CD4-positive, alpha-beta T cell (primary cell): ENCODE results near the gene APBA2. TPM values are rescaled to one million over a fixed set of nuclear protein-coding genes. Genes with fewer than 3 reads are reported as not detected.

Source experiments
- ATAC-seq: fragments of 200-7000 bp; cut with Tn5 transposase; one replicate; pipeline ENCODE4 v1.10.0; 2022; ENCODE audit warnings: mild to moderate bottlenecking; ENCODE audit not compliant: poor library complexity
- CTCF ChIA-PET: fragments of 350-600 bp; sonication (Branson Sonifier 250); formaldehyde crosslinking; loops from one replicate; lab custom pipeline; 2021; ENCODE audit warnings: antibody characterized with exemption, inconsistent platforms; lab: Charles Lee
- POLR2A ChIA-PET: fragments of 350-600 bp; sonication (Branson Sonifier 250); formaldehyde crosslinking; loops from one replicate; lab custom pipeline; 2021; ENCODE audit warnings: antibody characterized with exemption, inconsistent platforms; lab: Charles Lee
- DNase-seq, 14 experiments: peaks; one replicate each; pipeline ENCODE4 v3.0.0-alpha.2; 2013 to 2020; ENCODE audit warnings: mixed read lengths in 2 of 14
- H3K27ac ChIP-seq, 2 donors: one replicate each; pipeline versions ENCODE4 v1.5.1 to v1.7.0; 2013; ENCODE audit warnings: low read length in 2 of 2, low read depth in 1 of 2, mild to moderate bottlenecking in 1 of 2
- H3K27me3 ChIP-seq, 2 experiments: 1 replicate in 1 of 2; 2 replicates in 1 of 2; pipeline versions ENCODE4 v1.6.1 to v1.7.0; 2013; ENCODE audit warnings: low read length in 2 of 2, control low read depth in 1 of 2, mild to moderate bottlenecking in 1 of 2, moderate library complexity in 1 of 2; ENCODE audit not compliant: insufficient read depth in 2 of 2, control insufficient read depth in 1 of 2
- H3K36me3 ChIP-seq: one replicate; pipeline ENCODE4 v1.6.1; 2013; ENCODE audit warnings: low read length, control low read depth; ENCODE audit not compliant: insufficient read depth
- H3K4me1 ChIP-seq: one replicate; pipeline ENCODE4 v1.6.1; 2013; ENCODE audit warnings: low read length, control low read depth; ENCODE audit not compliant: insufficient read depth
- H3K4me3 ChIP-seq: one replicate; pipeline ENCODE4 v1.5.1; 2013; ENCODE audit warnings: mild to moderate bottlenecking, low read length, moderate library complexity
- H3K9me3 ChIP-seq, 2 experiments: 1 replicate in 1 of 2; 2 replicates in 1 of 2; pipeline versions ENCODE4 v1.6.1 to v1.7.0; 2013; ENCODE audit warnings: low read length in 2 of 2, mild to moderate bottlenecking in 2 of 2, control low read depth in 1 of 2, moderate library complexity in 1 of 2; ENCODE audit not compliant: control insufficient read depth in 1 of 2, insufficient read depth in 1 of 2
- H3K27ac Mint-ChIP-seq: one replicate; pipeline ENCODE4 v1.8.0; 2020; ENCODE audit warnings: mixed read lengths
- H3K27me3 Mint-ChIP-seq: one replicate; pipeline ENCODE4 v1.8.0; 2021; ENCODE audit warnings: mixed read lengths
- H3K36me3 Mint-ChIP-seq: one replicate; pipeline ENCODE4 v1.8.0; 2021; ENCODE audit warnings: low read depth, mixed read lengths
- H3K4me1 Mint-ChIP-seq: one replicate; pipeline ENCODE4 v1.8.0; 2021; ENCODE audit warnings: low read depth, mixed read lengths
- H3K4me3 Mint-ChIP-seq: one replicate; pipeline ENCODE4 v1.8.0; 2020; ENCODE audit warnings: mild to moderate bottlenecking, mixed read lengths
- H3K9me3 Mint-ChIP-seq: one replicate; pipeline ENCODE4 v1.8.0; 2020; ENCODE audit warnings: mixed read lengths
- intact Hi-C, 2 experiments: fragments of 100-400 bp; cut with DNase I in 1 of 2; cut with micrococcal nuclease in 1 of 2; formaldehyde crosslinking; loops; one replicate each; pipeline versions ENCODE4 v1.15.1 to v1.9.0; 2023 to 2025; cut with DNase I, micrococcal nuclease
- total RNA-seq, 174 experiments: library from RNA in 2 of 174; stranded (reverse) in 2 of 174; gene quantifications; one replicate each; pipeline ENCODE4 v1.2.3 and lab custom pipeline; 2021 to 2026
- TF ChIP-seq, protein P1 (sequence below): fragments of 200-600 bp; IDR thresholded peaks from one replicate; pipeline ENCODE4 v1.8.0; 2022; ENCODE audit warnings: antibody characterized with exemption, mild to moderate bottlenecking

Gene APBA2
- total RNA-seq, 2 experiments from 2014 or later, result 123 to 126 TPM

- H3K9me3 Mint-ChIP-seq, result no peaks in the 10 kb centered on the region
- no peaks in the 10 kb centered on the region for H3K27me3 ChIP-seq
- no peaks in the 10 kb centered on the region for H3K27me3 Mint-ChIP-seq
- H3K36me3 ChIP-seq, result no peaks in the 10 kb centered on the region
- TF ChIP-seq, protein P1, sequence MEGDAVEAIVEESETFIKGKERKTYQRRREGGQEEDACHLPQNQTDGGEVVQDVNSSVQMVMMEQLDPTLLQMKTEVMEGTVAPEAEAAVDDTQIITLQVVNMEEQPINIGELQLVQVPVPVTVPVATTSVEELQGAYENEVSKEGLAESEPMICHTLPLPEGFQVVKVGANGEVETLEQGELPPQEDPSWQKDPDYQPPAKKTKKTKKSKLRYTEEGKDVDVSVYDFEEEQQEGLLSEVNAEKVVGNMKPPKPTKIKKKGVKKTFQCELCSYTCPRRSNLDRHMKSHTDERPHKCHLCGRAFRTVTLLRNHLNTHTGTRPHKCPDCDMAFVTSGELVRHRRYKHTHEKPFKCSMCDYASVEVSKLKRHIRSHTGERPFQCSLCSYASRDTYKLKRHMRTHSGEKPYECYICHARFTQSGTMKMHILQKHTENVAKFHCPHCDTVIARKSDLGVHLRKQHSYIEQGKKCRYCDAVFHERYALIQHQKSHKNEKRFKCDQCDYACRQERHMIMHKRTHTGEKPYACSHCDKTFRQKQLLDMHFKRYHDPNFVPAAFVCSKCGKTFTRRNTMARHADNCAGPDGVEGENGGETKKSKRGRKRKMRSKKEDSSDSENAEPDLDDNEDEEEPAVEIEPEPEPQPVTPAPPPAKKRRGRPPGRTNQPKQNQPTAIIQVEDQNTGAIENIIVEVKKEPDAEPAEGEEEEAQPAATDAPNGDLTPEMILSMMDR, result no peak
- peaks cover 6% of the 10 kb centered on the region for H3K4me1 ChIP-seq
- no peak overlapping the region for H3K27ac Mint-ChIP-seq
- H3K36me3 Mint-ChIP-seq, result peaks cover 25% of the 10 kb centered on the region
- CTCF ChIA-PET, result no interaction called here
- no peak overlapping the region for H3K4me3 Mint-ChIP-seq
- no peak overlapping the region for H3K4me3 ChIP-seq
- peaks cover 58% of the 10 kb centered on the region for H3K4me1 Mint-ChIP-seq
- DNase-seq, result no peak
- intact Hi-C loops, result no loop called here
- H3K9me3 ChIP-seq, result no peaks in the 10 kb centered on the region
- ATAC-seq, result no peak
- H3K27ac ChIP-seq, result no peak overlapping the region
- POLR2A ChIA-PET, result no interaction called here
These were observed 75.6 kb downstream of the APBA2 start for GRCh38 chr15:28961391-28961790.

DNA sequence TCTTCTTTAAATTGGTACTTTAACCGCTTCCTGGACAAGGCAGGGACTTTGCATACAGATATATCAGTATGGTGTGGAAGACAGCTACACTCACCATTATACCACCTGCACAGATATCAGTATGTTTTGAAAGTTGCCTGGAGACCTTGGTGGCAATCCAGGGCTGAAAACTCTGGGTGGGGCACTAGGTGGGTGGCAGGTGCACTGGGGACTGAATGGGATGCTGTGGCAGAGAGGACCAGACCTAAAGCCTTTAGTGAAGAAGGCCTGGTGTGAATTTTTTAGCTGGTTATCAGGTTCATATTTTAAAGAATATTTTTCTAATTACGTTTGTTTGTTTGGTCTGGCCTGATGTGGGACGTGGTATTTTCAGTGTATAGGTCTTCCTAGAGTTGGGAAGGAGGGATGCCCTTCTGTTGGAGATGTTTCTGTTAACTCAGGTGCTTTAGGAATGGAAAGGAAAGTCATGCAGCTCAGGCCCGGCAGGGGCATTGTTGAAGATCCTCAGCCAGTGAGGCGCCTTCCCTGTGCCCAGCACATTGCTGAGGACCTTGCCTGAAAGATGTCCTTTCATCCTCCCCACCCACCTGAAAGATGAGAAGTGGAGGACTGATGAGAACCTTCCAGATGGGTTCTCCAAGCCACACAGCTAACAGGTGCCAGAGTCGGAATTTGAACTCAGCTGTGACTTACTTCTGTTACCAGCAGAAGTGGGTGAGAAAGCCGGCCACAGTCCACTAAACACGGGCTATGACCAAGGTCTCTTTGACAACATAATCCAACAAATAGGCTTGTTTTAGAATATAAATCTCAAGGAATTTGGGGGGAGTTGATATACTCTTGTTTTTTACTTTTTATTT, 77.3 kb downstream of the APBA2 start:
- H3K9me3 ChIP-seq, result no peaks in the 10 kb centered on the region
- Mint-ChIP-seq H3K36me3 (peaks cover 21% of the 10 kb centered on the region), H3K4me3 (no peak overlapping the region), H3K27ac (peak overlapping the region; percentile 75), H3K27me3 (no peaks in the 10 kb centered on the region), H3K9me3 (no peaks in the 10 kb centered on the region), H3K4me1 (peaks cover 65% of the 10 kb centered on the region)
- H3K4me3 ChIP-seq, result no peak overlapping the region
- no peaks in the 10 kb centered on the region for H3K27me3 ChIP-seq
- TF ChIP-seq, protein P1, result no peak
- ATAC-seq (no peak), DNase-seq (no peak)
- CTCF ChIA-PET, result interaction anchor here (1.4 kb wide), 1 partner anchor 11 kb away, joined by 3 read pairs; no protein-coding TSS in a partner anchor
- no peaks in the 10 kb centered on the region for H3K36me3 ChIP-seq
- intact Hi-C loops, result loop anchor here in 1 of 2 experiments (2.0 kb wide), 1 partner anchor 16 kb away; no protein-coding TSS in a partner anchor
- POLR2A ChIA-PET, result no interaction called here
- H3K27ac ChIP-seq, result no peak overlapping the region
- peaks cover 1% of the 10 kb centered on the region for H3K4me1 ChIP-seq

DNA sequence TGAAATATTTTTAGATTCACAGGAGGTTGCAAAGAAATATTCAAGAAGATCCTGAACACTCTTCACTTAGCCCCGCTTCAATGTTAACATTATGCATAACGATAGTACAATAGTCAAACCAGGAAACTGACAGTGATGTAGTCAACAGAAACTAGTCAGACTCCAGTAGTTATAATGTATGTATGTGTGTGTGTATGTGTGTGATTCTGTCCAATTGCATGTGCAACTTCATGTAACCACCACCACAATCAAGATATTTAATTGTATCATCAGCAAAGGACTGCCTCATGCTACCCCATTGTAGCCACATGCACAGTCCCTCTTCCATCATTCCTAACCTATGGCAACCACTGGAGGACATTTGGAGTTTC, 77.9 kb downstream of the APBA2 start:
- intact Hi-C loops, result loop anchor here in 1 of 2 experiments (2.0 kb wide), 1 partner anchor 15 kb away; no protein-coding TSS in a partner anchor
- ChIA-PET POLR2A (no interaction called here), CTCF (interaction anchor here (1.4 kb wide), 1 partner anchor 11 kb away, joined by 3 read pairs; no protein-coding TSS in a partner anchor)
- H3K36me3 Mint-ChIP-seq, result peaks cover 21% of the 10 kb centered on the region
- H3K9me3 Mint-ChIP-seq, result no peaks in the 10 kb centered on the region
- DNase-seq (no peak), ATAC-seq (no peak)
- Histone ChIP-seq H3K36me3 (no peaks in the 10 kb centered on the region), H3K4me1 (no peaks in the 10 kb centered on the region), H3K27me3 (no peaks in the 10 kb centered on the region), H3K9me3 (no peaks in the 10 kb centered on the region), H3K27ac (no peak overlapping the region), H3K4me3 (no peak overlapping the region)
- H3K4me3 Mint-ChIP-seq, result no peak overlapping the region
- H3K4me1 Mint-ChIP-seq, result peaks cover 65% of the 10 kb centered on the region
- H3K27me3 Mint-ChIP-seq, result no peaks in the 10 kb centered on the region
- TF ChIP-seq, protein P1, result no peak
- H3K27ac Mint-ChIP-seq, result no peak overlapping the region
